ENCODE results near the gene TARS1. TPM values are rescaled to one million over a fixed set of nuclear protein-coding genes. Genes with fewer than 3 reads are reported as not detected.
A peak's percentile ranks its signal among the peaks of the same experiment; 100 is the strongest.
"Not testable (repeated sequence)": the region's sequence is repeated elsewhere in the genome, so short reads cannot be mapped to it uniquely, and the experiment has no call there.

The TARS1 gene
- total RNA-seq, 2 donors from 2014 or later = 41.2 to 74.1 TPM

DNA sequence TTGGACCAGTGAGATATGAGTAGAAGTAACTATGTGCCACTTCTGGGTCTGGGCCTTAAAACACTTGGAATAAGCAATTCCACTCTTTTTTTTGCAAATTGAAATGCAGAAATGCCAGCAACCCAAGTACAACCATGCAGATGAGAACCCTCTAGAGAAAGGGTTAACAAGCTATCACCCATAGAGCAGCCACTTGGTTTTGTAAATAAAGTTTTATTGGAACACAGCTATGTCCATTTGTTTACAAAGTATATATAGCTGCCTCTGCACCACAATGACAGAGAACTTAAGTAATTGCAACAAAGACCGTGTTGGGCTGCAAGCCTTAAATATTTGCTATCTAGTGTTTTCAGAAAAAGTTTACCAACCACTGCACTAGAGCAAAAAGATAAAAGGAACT is 9.8 kb upstream of the TARS1 start:
- H3K4me3 ChIP-seq = no peak overlapping the region
- H3K4me1 ChIP-seq (ENCODE audit: control insufficient read depth in 1 of 2, low read depth in 2 of 2) = peaks cover 0 to 3% of the 10 kb centered on the region in 2 donors
- no peak overlapping the region for H3K27ac ChIP-seq
- no peaks in the 10 kb centered on the region for H3K27me3 ChIP-seq (replicated peaks; ENCODE audit: insufficient read depth)
- DNase-seq (ENCODE audit: low spot score) (no peak), ATAC-seq (ENCODE audit: insufficient number of reproducible peaks, low FRiP score, low read depth) (no peak)
- TF ChIP-seq, protein P1, sequence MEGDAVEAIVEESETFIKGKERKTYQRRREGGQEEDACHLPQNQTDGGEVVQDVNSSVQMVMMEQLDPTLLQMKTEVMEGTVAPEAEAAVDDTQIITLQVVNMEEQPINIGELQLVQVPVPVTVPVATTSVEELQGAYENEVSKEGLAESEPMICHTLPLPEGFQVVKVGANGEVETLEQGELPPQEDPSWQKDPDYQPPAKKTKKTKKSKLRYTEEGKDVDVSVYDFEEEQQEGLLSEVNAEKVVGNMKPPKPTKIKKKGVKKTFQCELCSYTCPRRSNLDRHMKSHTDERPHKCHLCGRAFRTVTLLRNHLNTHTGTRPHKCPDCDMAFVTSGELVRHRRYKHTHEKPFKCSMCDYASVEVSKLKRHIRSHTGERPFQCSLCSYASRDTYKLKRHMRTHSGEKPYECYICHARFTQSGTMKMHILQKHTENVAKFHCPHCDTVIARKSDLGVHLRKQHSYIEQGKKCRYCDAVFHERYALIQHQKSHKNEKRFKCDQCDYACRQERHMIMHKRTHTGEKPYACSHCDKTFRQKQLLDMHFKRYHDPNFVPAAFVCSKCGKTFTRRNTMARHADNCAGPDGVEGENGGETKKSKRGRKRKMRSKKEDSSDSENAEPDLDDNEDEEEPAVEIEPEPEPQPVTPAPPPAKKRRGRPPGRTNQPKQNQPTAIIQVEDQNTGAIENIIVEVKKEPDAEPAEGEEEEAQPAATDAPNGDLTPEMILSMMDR (IDR thresholded peaks at IDR 0.05) = no peak
- H3K9me3 ChIP-seq = no peaks in the 10 kb centered on the region
- no peaks in the 10 kb centered on the region for H3K36me3 ChIP-seq

GRCh38 chr5:33432656-33433055 is 8.1 kb upstream of the TARS1 start:
- ATAC-seq (ENCODE audit: insufficient number of reproducible peaks, low FRiP score, low read depth) (no peak), DNase-seq (ENCODE audit: low spot score) (no peak)
- H3K27me3 ChIP-seq (replicated peaks; ENCODE audit: insufficient read depth) = no peaks in the 10 kb centered on the region
- TF ChIP-seq, protein P1 (IDR thresholded peaks at IDR 0.05) = no peak
- no peak overlapping the region for H3K4me3 ChIP-seq
- H3K27ac ChIP-seq = no peak overlapping the region
- peaks cover 0 to 3% of the 10 kb centered on the region in 2 donors for H3K4me1 ChIP-seq (ENCODE audit: control insufficient read depth in 1 of 2, low read depth in 2 of 2)
- H3K36me3 ChIP-seq = no peaks in the 10 kb centered on the region
- H3K9me3 ChIP-seq = no peaks in the 10 kb centered on the region

- no peaks in the 10 kb centered on the region for H3K36me3 ChIP-seq
- no peaks in the 10 kb centered on the region for H3K9me3 ChIP-seq
- DNase-seq (ENCODE audit: low spot score) = no peak
- H3K27me3 ChIP-seq (replicated peaks; ENCODE audit: insufficient read depth) = no peaks in the 10 kb centered on the region
- ATAC-seq (ENCODE audit: insufficient number of reproducible peaks, low FRiP score, low read depth) = no peak
- TF ChIP-seq, protein P1 (IDR thresholded peaks at IDR 0.05) = no peak
- no peak overlapping the region for H3K4me3 ChIP-seq
- H3K27ac ChIP-seq = no peak overlapping the region
- peaks cover 0 to 3% of the 10 kb centered on the region in 2 donors for H3K4me1 ChIP-seq (ENCODE audit: control insufficient read depth in 1 of 2, low read depth in 2 of 2)
Measured at GRCh38 chr5:33433303-33434240, 7.2 kb upstream of the TARS1 start.

DNA sequence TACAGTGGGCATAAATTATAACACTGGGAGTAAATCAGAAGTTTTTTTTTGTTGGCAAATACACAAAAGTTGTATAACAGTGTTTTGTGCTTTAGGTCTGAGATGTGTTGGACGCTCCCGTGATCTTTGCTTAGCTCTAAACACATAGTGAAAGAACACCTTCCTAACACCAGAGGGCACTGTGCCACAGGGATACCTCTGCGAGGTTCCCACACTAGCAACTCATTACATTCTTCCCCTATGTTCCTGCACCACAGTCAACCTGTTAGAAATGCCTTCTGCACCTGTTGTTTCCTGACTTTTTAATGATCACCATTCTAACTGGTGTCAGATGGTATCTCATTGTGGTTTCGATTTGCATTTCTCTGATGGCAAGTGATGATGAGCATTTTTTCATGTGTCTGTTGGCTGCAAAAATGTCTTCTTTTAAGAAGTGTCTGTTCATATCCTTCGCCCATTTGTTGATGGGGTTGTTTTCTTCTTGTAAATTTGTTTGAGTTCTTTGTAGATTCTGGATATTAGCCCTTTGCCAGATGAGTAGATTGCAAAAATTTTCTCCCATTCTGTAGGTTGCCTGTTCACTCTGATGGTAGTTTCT is 4.8 kb upstream of the TARS1 start:
- peak overlapping the region; percentile 32 for H3K4me3 ChIP-seq
- peak; percentile 8 for DNase-seq (ENCODE audit: low spot score)
- TF ChIP-seq, protein P1 (IDR thresholded peaks at IDR 0.05) = peak; percentile 74
- H3K27me3 ChIP-seq (replicated peaks; ENCODE audit: insufficient read depth); H3K27ac ChIP-seq; ATAC-seq (ENCODE audit: insufficient number of reproducible peaks, low FRiP score, low read depth); H3K4me1 ChIP-seq (ENCODE audit: control insufficient read depth in 1 of 2, low read depth in 2 of 2); H3K9me3 ChIP-seq; H3K36me3 ChIP-seq: not testable (repeated sequence)

DNA sequence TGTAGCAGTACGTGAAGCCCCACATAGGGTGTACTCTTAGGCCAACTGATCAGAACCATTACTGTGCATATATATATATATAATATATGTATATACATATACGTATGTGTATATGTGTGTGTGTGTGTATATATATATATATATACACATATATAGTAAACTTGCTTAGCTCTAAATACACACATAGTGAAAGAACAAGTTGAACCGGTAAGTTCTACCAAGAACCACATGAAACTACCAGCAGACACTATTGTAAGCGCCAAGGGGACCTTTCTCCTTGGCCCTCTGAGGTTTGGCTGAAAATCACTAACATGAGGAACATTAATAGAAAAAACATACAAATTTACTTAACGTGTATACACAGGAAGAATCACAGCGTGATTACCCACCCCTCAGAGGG is 1.8 kb upstream of the TARS1 start:
- Histone ChIP-seq H3K27me3 (replicated peaks; ENCODE audit: insufficient read depth) (no peaks in the 10 kb centered on the region), H3K4me3 (peak overlapping the region; percentile 96), H3K4me1 (ENCODE audit: control insufficient read depth in 1 of 2, low read depth in 2 of 2) (peaks cover 10 to 27% of the 10 kb centered on the region in 2 donors), H3K9me3 (no peaks in the 10 kb centered on the region), H3K27ac (no peak overlapping the region), H3K36me3 (no peaks in the 10 kb centered on the region)
- TF ChIP-seq, protein P1 (IDR thresholded peaks at IDR 0.05) = no peak
- no peak for ATAC-seq (ENCODE audit: insufficient number of reproducible peaks, low FRiP score, low read depth)
- DNase-seq (ENCODE audit: low spot score) = no peak
